ENCODE results near the gene UNC5C.
A peak's percentile ranks its signal among the peaks of the same experiment; 100 is the strongest.
"Not testable (repeated sequence)": the region's sequence is repeated elsewhere in the genome, so short reads cannot be mapped to it uniquely, and the experiment has no call there.

Gene UNC5C

GRCh38 chr4:95212692-95213091, 336.1 kb downstream of the UNC5C start:
- no peak for DNase-seq

- no peak for DNase-seq
Measured at GRCh38 chr4:95209927-95210326, 338.8 kb downstream of the UNC5C start.

- no peak for DNase-seq
Measured at GRCh38 chr4:95204873-95205272, 343.9 kb downstream of the UNC5C start.

GRCh38 chr4:95204267-95204844, 344.4 kb downstream of the UNC5C start:
- no peak for DNase-seq

GRCh38 chr4:95198961-95199360, 349.8 kb downstream of the UNC5C start:
- DNase-seq, result no peak

GRCh38 chr4:95197353-95197752, 351.4 kb downstream of the UNC5C start:
- no peak for DNase-seq

- no peak for DNase-seq
Measured at GRCh38 chr4:95193391-95194224, 355.2 kb downstream of the UNC5C start.

GRCh38 chr4:95191537-95191936, 357.2 kb downstream of the UNC5C start:
- no peak for DNase-seq

- no peak for DNase-seq
Measured at GRCh38 chr4:95190751-95191436, 357.9 kb downstream of the UNC5C start.

- no peak for DNase-seq
Measured at GRCh38 chr4:95188701-95189370, 359.9 kb downstream of the UNC5C start.

- DNase-seq, result no peak
Measured at GRCh38 chr4:95186666-95187065, 362.1 kb downstream of the UNC5C start.

- DNase-seq, result no peak
Measured at GRCh38 chr4:95183656-95184408, 364.9 kb downstream of the UNC5C start.

- DNase-seq, result no peak
Measured at GRCh38 chr4:95181996-95182306, 366.8 kb downstream of the UNC5C start.

- DNase-seq, result peak; percentile 33
Measured at GRCh38 chr4:95181243-95181995, 367.4 kb downstream of the UNC5C start.

- no peak for DNase-seq
Measured at GRCh38 chr4:95180531-95181242, 368.1 kb downstream of the UNC5C start.

GRCh38 chr4:95178938-95179337, 369.8 kb downstream of the UNC5C start:
- no peak for DNase-seq

- not testable (repeated sequence) for DNase-seq
Measured at GRCh38 chr4:95171377-95171776, 377.4 kb downstream of the UNC5C start.

GRCh38 chr4:95170176-95170575, 378.6 kb downstream of the UNC5C start:
- DNase-seq, result no peak

GRCh38 chr4:95167805-95168204, 381.0 kb downstream of the UNC5C start:
- DNase-seq, result peak; percentile 11

- DNase-seq, result peak; percentile 73
Measured at GRCh38 chr4:95165926-95166524, 382.7 kb downstream of the UNC5C start.

GRCh38 chr4:95162867-95163266, 385.9 kb downstream of the UNC5C start:
- DNase-seq, result no peak

All from activated CD4-positive, alpha-beta T cell treated with anti-CD3 and anti-CD28 coated beads, Interleukin-2, amount 50 U/mL, for 16 hours (primary cell).